ENCODE data around the gene PAX4. TPM values are rescaled to one million over a fixed set of nuclear protein-coding genes. Genes with fewer than 3 reads are reported as not detected.

PAX4 gene
- total and polyA plus RNA-seq, 9 of the 15 experiments (the other 6 are each of a cell fraction or from before 2014, with no cell fraction given) = not detected

GRCh38 chr7:127652333-127653248 lies 34.6 kb upstream of the PAX4 start (continued):
- TF ChIP-seq ZNF407 (IDR thresholded peaks at IDR 0.05; ENCODE audit: low read depth) = peak; percentile 24; the same call in 1 of the 2 replicates
- no peak for TF ChIP-seq KAT8 (IDR thresholded peaks at IDR 0.05; ENCODE audit: low read depth)
- TF ChIP-seq NELFE (IDR thresholded peaks at IDR 0.05; ENCODE audit: insufficient read depth, insufficient read length) = no peak
- no peak for TF ChIP-seq SETDB1 (IDR thresholded peaks at IDR 0.05; ENCODE audit: low read length)
- no peak for TF ChIP-seq TSC22D4 (tag; IDR thresholded peaks at IDR 0.05)
- no peak for TF ChIP-seq MAZ (CRISPR knock-in tag; conservative IDR thresholded peaks at IDR 0.05 in 1 of 2, IDR thresholded peaks at IDR 0.05 in 1 of 2)
- TF ChIP-seq TCF7L2 (IDR thresholded peaks at IDR 0.05; ENCODE audit: low read depth, low read length) = no peak
- TF ChIP-seq HMGN3 (IDR thresholded peaks at IDR 0.05; ENCODE audit: borderline replicate concordance, extremely low read depth, insufficient read length, low read depth, low read length) = no peak
- TF ChIP-seq RBBP5 (IDR thresholded peaks at IDR 0.05; ENCODE audit: borderline replicate concordance, insufficient read depth, low read length, poor library complexity, severe bottlenecking) = peak; percentile 80
- TF ChIP-seq NFXL1 (CRISPR knock-in tag; IDR thresholded peaks at IDR 0.05) = no peak
- no peak for TF ChIP-seq POLR3G (IDR thresholded peaks at IDR 0.05; ENCODE audit: extremely low read depth, insufficient read length, insufficient replicate concordance)
- TF ChIP-seq HMBOX1 (IDR thresholded peaks at IDR 0.05) = peak; percentile 79
- TF ChIP-seq CREM (IDR thresholded peaks at IDR 0.05; ENCODE audit: low read depth) = no peak
- TF ChIP-seq ZNF668 (CRISPR knock-in tag; IDR thresholded peaks at IDR 0.05) = no peak
- TF ChIP-seq ETV5 (CRISPR knock-in tag; IDR thresholded peaks at IDR 0.05; ENCODE audit: low read depth) = no peak
- no peak for TF ChIP-seq THAP12 (CRISPR knock-in tag; IDR thresholded peaks at IDR 0.05)

Data from K562 (cell line).